T47D (cell line): ENCODE measurements around the gene MS4A4E.
"Not testable (repeated sequence)": the region's sequence is repeated elsewhere in the genome, so short reads cannot be mapped to it uniquely, and the experiment has no call there.

Experiments used
- DNase-seq, 2 experiments: peaks; one replicate each; pipeline versions ENCODE4 v3.0.0 to v3.0.0-alpha.2; 2011 to 2012; ENCODE audit warnings: low read depth in 1 of 2, low spot score in 1 of 2
- JUND ChIP-seq: IDR thresholded peaks from 2 replicates; pipeline ENCODE4 v1.6.1; 2012; ENCODE audit warnings: low read depth
- in situ Hi-C: cut with HindIII; loops from 2 replicates; pipeline ENCODE4 v1.10.0; 2016; ENCODE audit warnings: low sequenced_read_pairs, low pct_unique_long_range_greater_than_20kb

MS4A4E gene

DNA sequence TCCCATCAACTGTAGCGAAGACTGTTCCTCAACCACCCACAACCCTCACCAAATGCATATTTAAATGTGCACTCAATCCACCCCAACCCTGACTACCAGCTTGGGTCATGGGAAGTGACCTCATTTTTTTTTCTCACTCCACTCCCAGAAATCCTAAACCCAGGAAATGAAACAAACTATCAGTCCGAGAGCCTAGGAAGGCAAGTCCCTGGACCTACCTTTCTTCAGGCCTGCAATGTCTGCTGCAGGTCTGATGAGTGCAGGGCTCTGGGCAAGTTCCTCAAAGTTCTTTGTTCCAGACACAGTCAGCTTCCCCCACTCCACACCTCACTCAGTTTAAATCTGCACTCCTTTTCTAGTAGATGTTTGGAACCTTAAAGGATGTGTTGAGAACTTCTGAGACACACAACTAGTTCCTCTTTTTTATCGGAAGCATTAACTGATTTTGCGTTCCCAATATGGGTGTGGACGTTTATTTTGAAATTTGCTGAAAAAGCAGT lies at the start of gene MS4A4E:
Gene MS4A4E (minus strand): TSS at position 398 of the 500 bp plus-strand sequence. CDS start 13,082 bp downstream, outside the sequence.
- no peak for TF ChIP-seq JUND
- DNase-seq, result no peak
- in situ Hi-C loops, result no loop called here

- no peak for DNase-seq
- in situ Hi-C loops, result no loop called here
- no peak for TF ChIP-seq JUND
These were observed 49.2 kb upstream of the MS4A4E start for GRCh38 chr11:60292145-60292544.

DNA sequence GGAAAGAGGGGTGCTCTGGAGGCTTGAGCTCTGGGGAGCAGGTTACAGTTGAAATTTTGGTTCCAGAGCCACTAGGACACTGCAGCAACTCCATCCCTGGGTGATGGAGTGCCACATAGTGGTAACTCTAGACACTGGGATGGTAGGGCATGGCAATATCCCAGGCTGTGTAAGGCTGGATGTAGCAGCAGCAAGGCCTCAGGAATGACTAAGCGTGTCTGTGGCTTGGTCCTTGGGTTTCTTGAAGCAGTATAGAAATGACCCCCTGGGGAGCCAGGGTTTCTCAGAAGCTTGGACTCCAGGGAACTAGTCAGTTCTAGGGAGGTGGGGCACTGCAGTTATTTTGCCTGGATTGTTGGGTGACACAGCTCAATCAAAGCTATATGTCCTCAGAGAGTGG lies 45.6 kb upstream of the MS4A4E start:
- DNase-seq, result no peak
- in situ Hi-C loops, result no loop called here
- no peak for TF ChIP-seq JUND

GRCh38 chr11:60285411-60286126 lies 42.6 kb upstream of the MS4A4E start:
- peak in 1 of 2 experiments; percentile 44 for DNase-seq
- in situ Hi-C loops, result not testable (repeated sequence)

DNA sequence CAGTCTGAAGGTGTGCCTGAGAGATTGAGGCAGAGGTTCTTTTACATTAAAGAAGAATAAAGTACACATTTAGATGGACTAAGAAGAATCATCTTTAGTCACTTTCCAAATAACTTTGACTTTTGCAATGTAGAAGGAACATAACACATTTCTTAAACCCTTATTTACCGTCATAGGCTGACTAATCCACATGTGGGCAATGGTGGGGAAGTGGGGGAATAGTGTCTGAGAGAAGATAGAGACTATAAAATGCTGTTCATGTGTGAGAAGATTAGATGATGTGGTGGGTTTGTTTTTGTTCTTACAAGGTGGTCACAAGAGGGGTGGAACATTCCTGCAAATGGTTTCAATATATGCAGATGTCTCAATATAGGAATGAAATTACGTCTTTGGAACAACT lies 39.3 kb upstream of the MS4A4E start:
- in situ Hi-C loops, result no loop called here
- no peak for TF ChIP-seq JUND
- no peak for DNase-seq

DNA sequence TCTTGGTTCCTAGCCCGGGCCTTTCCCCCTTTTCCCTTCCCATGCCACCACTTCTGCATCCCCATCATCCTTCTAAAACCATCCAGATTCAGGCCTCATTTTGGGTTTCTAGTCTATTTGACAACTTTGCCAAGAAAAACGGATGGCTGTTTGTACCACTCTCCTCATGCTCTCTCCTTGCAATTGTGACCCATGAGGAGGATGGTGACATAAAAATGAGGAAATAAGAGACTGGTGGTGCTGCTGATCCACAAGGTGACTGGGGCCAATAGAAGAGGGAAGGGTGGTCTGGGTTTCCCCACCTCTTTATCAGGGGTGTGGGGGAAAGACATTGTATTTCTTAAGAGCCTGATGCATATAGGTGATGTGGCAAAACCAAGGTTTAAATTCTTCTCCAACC lies 38.5 kb upstream of the MS4A4E start:
- no peak for DNase-seq
- TF ChIP-seq JUND, result no peak
- in situ Hi-C loops, result no loop called here

DNA sequence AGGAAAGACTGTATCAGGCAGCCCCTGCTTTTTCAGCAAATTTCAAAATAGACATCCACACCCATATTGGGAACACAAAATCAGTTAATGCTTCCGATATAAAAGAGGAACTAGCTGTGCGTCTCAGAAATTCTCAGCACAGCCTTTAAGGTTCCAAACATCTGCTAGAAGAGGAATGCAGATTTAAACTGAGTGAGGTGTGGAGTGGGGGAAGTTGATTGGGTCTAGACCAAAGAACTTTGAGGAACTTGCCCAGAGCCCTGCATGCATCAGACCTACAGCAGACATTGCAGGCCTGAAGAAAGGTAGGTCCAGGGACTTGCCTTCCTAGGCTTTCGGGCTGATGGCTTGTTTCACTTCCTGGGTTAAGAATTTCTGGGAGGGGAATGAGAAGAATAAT lies 37.5 kb upstream of the MS4A4E start, which contains the start of gene MS4A4A:
Gene MS4A4A (plus strand): TSS at position 255 of the 400 bp plus-strand sequence. CDS start 10 bp downstream, at position 265.
- no peak for TF ChIP-seq JUND
- in situ Hi-C loops, result no loop called here
- no peak for DNase-seq

DNA sequence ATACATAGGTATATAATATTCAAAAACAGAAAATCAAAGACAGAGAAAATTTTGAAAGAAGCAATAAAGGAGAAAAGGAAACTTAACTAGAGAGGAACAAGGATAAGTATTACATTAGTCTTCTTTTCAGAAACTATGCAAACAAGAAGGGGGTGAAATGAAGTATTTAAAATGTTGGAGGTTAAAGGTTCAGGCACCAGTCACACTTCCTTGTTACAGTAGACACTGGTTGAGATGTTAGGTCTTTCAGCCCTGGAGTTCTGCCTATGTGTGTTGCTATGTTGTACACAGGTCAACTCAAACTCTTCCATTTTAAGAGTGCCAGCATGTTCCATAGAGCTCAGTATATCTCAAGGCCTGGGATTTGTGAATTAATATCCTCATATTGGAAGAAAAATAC lies 31.5 kb upstream of the MS4A4E start:
- TF ChIP-seq JUND, result no peak
- no peak for DNase-seq
- in situ Hi-C loops, result no loop called here

DNA sequence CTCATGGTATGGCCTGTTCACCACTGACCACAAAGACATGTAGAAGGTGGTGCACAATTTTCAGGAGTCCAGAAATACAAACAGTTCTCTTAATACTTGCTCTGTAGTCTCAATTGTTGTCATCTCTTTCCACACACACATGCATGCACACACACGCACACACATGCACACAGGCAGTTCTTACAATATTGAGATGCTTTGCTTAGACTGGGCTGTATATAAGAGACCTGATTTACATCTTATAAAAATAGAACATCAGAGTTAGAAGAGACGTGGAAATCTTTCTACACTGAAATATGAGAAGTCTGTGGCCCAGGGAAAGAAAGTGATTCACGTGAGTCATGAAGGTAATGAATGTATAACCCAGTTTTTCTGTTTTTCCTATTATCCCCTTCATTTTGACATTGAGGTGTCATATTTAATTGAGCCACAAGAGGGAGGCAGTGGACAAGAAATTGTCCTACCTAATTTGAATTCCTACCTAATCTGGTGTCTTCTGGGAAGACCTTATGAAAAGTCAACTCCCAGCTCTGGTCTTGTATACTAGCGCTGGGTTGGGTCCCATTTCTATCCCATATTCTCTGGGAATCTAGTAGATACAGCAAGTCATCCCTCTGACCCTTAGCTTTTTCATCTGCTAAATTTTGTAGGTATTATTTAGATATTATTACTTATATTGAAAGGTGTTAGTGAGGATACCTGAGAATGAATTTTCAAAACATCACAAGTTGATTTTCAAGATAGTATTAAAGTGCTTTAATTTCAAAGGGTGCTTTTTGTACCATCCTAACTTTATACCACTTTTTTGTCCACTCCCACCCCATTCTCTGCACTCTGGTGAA lies 22.7 kb upstream of the MS4A4E start:
- DNase-seq, result peak; percentile 45 to 72
- in situ Hi-C loops, result no loop called here
- TF ChIP-seq JUND, result no peak

DNA sequence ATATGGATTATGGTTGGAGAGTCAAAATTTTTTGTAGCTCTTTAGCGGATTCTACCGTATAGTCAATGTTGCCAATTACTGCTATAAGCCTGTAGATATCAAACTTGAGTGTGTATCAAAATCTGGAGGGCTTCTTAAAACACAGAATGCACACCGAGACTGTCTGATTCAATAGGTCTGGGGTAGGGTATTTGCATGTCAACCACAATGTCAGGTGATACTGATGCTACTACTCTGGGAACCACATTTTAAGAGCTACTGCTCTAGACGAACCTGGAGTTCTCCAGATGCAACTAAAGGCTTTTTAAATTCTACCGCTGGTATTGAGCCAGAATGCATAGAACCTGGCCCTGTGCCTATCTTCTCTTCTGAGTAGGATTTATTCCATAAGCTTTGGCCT lies 21.7 kb upstream of the MS4A4E start:
- no peak for DNase-seq
- no peak for TF ChIP-seq JUND
- in situ Hi-C loops, result no loop called here

DNA sequence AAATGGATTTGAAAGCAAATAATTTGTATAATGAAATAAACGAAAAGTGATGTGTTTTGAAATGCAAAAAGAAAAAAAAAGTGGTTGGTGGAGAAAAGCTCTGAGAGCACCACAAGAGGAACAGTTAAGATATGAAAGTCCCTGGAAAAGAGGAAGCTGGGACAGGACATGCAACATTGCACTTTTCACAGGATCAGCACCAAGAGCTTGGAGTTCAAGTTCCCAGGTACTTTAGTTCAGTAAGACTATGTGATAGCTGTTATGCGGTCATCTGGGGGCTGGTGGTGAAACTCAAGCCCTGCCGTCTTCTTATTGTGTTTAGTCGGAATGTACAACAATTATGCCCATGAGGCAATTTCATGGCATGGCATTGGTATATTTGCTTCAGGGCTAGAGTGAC lies 20.5 kb upstream of the MS4A4E start:
- in situ Hi-C loops, result no loop called here
- DNase-seq, result no peak

GRCh38 chr11:60261014-60261413 lies 18.1 kb upstream of the MS4A4E start:
- DNase-seq, result no peak
- no peak for TF ChIP-seq JUND
- in situ Hi-C loops, result no loop called here

More for the DNA sequence above, 20.5 kb upstream of the MS4A4E start:
- no peak for TF ChIP-seq JUND
